SK-N-SH (cell line): ENCODE results near the gene PAF1. TPM values are rescaled to one million over a fixed set of nuclear protein-coding genes. Genes with fewer than 3 reads are reported as not detected.

Experiments
- CTCF ChIA-PET: fragments of 300-600, 350-600 bp; formaldehyde crosslinking; extraction: SDS; loops from one replicate; lab custom pipeline; 2021; lab: Yijun Ruan, JAX
- POLR2A ChIA-PET: fragments of 350-600 bp; sonication (Branson Sonifier 250); formaldehyde crosslinking; extraction: SDS; loops from one replicate; lab custom pipeline; 2020; ENCODE audit warnings: antibody characterized with exemption, inconsistent platforms; lab: Yijun Ruan, JAX
- DNase-seq: peaks from one replicate; pipeline ENCODE4 v3.0.0; 2012
- H2AFZ ChIP-seq: fragments of 200-600 bp; sonication (generic); 2 replicates; pipeline ENCODE4 v1.8.1; 2016; ENCODE audit warnings: antibody characterized with exemption, mild to moderate bottlenecking, low read depth
- H3F3A ChIP-seq: fragments of 200-600 bp; sonication (generic); replicated peaks from 2 replicates; pipeline ENCODE3; 2016; ENCODE audit warnings: antibody characterized with exemption, mild to moderate bottlenecking; ENCODE audit not compliant: insufficient read depth
- H3K27ac ChIP-seq, 2 experiments: fragments of 200-500 bp in 1 of 2; fragments of 200-600 bp in 1 of 2; sonication (Bioruptor generic) in 1 of 2; sonication (generic), shearing (Covaris generic) in 1 of 2; 2 replicates each; pipeline versions ENCODE4 v1.5.1 to v1.6.1; 2014 to 2016; ENCODE audit warnings: low read depth in 2 of 2, inconsistent platforms in 1 of 2, low read length in 1 of 2, mild to moderate bottlenecking in 1 of 2, mixed read lengths in 1 of 2
- H3K27me3 ChIP-seq: fragments of 200-600 bp; sonication (generic), shearing (Covaris generic); 2 replicates; pipeline ENCODE4 v1.6.1; 2016; ENCODE audit warnings: mixed run types; ENCODE audit not compliant: insufficient read depth
- H3K36me3 ChIP-seq, 2 experiments: fragments of 200-500 bp in 1 of 2; fragments of 200-600 bp in 1 of 2; sonication (Bioruptor generic) in 1 of 2; sonication (generic) in 1 of 2; replicated peaks in 1 of 2; 2 replicates each; pipeline versions ENCODE3 to v1.5.1; 2014 to 2016; ENCODE audit warnings: low read length in 1 of 2, mild to moderate bottlenecking in 1 of 2; ENCODE audit not compliant: insufficient read depth in 2 of 2, control insufficient read depth in 1 of 2
- H3K4me1 ChIP-seq, 2 experiments: fragments of 200-500 bp in 1 of 2; fragments of 200-600 bp in 1 of 2; sonication (Bioruptor generic) in 1 of 2; sonication (generic), shearing (Covaris generic) in 1 of 2; 2 replicates each; pipeline versions ENCODE4 v1.5.1 to v1.6.1; 2014 to 2016; ENCODE audit warnings: low read depth in 1 of 2, low read length in 1 of 2, mixed run types in 1 of 2; ENCODE audit not compliant: insufficient read depth in 2 of 2, control insufficient read depth in 1 of 2
- H3K4me2 ChIP-seq: fragments of 200-600 bp; sonication (generic), shearing (Covaris generic); 2 replicates; pipeline ENCODE4 v1.6.1; 2017; ENCODE audit warnings: mixed run types
- H3K4me3 ChIP-seq, 2 experiments: fragments of 200-500 bp in 1 of 2; fragments of 200-600 bp in 1 of 2; sonication (Bioruptor generic) in 1 of 2; sonication (generic), shearing (Covaris generic) in 1 of 2; 2 replicates each; pipeline versions ENCODE4 v1.5.1 to v1.8.1; 2014 to 2016; ENCODE audit warnings: low read depth in 2 of 2, inconsistent platforms in 1 of 2, low read length in 1 of 2, mild to moderate bottlenecking in 1 of 2, mixed read lengths in 1 of 2, moderate library complexity in 1 of 2
- H3K79me2 ChIP-seq: fragments of 200-600 bp; sonication (generic); 2 replicates; pipeline ENCODE4 v1.8.1; 2017; ENCODE audit warnings: mild to moderate bottlenecking; ENCODE audit not compliant: insufficient read depth
- H3K9ac ChIP-seq: fragments of 200-600 bp; sonication (generic); 2 replicates; pipeline ENCODE4 v1.6.1; 2017; ENCODE audit warnings: mixed run types
- H3K9me2 ChIP-seq: fragments of 200-600 bp; sonication (generic); 2 replicates; pipeline ENCODE4 v1.6.1; 2017; ENCODE audit warnings: mixed run types
- H3K9me3 ChIP-seq: fragments of 200-600 bp; sonication (generic); 2 replicates; pipeline ENCODE4 v1.6.1; 2017; ENCODE audit warnings: mixed run types, mild to moderate bottlenecking, moderate library complexity
- H4K20me1 ChIP-seq: fragments of 200-600 bp; sonication (generic); 2 replicates; pipeline ENCODE4 v1.6.1; 2017; ENCODE audit warnings: mild to moderate bottlenecking, mixed run types; ENCODE audit not compliant: insufficient read depth
- CTCF ChIP-seq: fragments of 200-600 bp; sonication (generic); IDR thresholded peaks from 2 replicates; pipeline ENCODE4 v1.6.1; 2017; ENCODE audit warnings: antibody characterized with exemption, mild to moderate bottlenecking, moderate library complexity
- ELF1 ChIP-seq: IDR thresholded peaks from 2 replicates; pipeline ENCODE4 v1.4.0; 2012
- EP300 ChIP-seq, 2 experiments: IDR thresholded peaks; 2 replicates each; pipeline versions ENCODE4 v1.4.0 to v1.6.1; 2012; ENCODE audit warnings: borderline replicate concordance in 1 of 2, low read depth in 1 of 2, low read length in 1 of 2
- IRF3 ChIP-seq: fragments of 150-350 bp; IDR thresholded peaks from 2 replicates; pipeline ENCODE4 v1.6.1; 2016; ENCODE audit warnings: mild to moderate bottlenecking, low read depth, low read length
- MAX ChIP-seq: IDR thresholded peaks from 2 replicates; pipeline ENCODE4 v1.4.0; 2012; ENCODE audit warnings: low read depth
- MEF2A ChIP-seq: IDR thresholded peaks from 2 replicates; pipeline ENCODE4 v1.4.0; 2012; ENCODE audit warnings: low read depth, borderline replicate concordance
- NFIC ChIP-seq: IDR thresholded peaks from 2 replicates; pipeline ENCODE4 v1.4.0; 2012; ENCODE audit warnings: borderline replicate concordance
- NRF1 ChIP-seq: IDR thresholded peaks from 2 replicates; pipeline ENCODE4 v1.6.1; 2012; ENCODE audit warnings: low read depth, mild to moderate bottlenecking, low read length
- PBX3 ChIP-seq: IDR thresholded peaks from 2 replicates; pipeline ENCODE4; 2012
- POLR2AphosphoS5 ChIP-seq: IDR thresholded peaks from 2 replicates; pipeline ENCODE4 v1.6.1; 2012; ENCODE audit warnings: low read depth, low read length
- RAD21 ChIP-seq: IDR thresholded peaks from 2 replicates; pipeline ENCODE4 v1.6.1; 2012; ENCODE audit warnings: mild to moderate bottlenecking, low read length
- RCOR1 ChIP-seq: fragments of 150-350 bp; IDR thresholded peaks from 2 replicates; pipeline ENCODE4 v1.6.1; 2017; ENCODE audit warnings: antibody characterized with exemption, low read length
- REST ChIP-seq: IDR thresholded peaks from 2 replicates; pipeline ENCODE4 v1.6.1; 2012; ENCODE audit warnings: mild to moderate bottlenecking, low read depth, low read length, moderate library complexity
- RFX5 ChIP-seq: IDR thresholded peaks from 2 replicates; pipeline ENCODE4 v1.6.1; 2012; ENCODE audit warnings: mild to moderate bottlenecking, improper control_type of control experiment, low read length
- RXRA ChIP-seq: IDR thresholded peaks from 2 replicates; pipeline ENCODE4 v1.4.0; 2012; ENCODE audit warnings: low read depth, mild to moderate bottlenecking, borderline replicate concordance
- SIN3A ChIP-seq: IDR thresholded peaks from 2 replicates; pipeline ENCODE4 v1.6.1; 2012; ENCODE audit warnings: low read depth, mild to moderate bottlenecking, low read length, moderate library complexity, borderline replicate concordance
- SMC3 ChIP-seq: IDR thresholded peaks from 2 replicates; pipeline ENCODE4 v1.6.1; 2012; ENCODE audit warnings: low read depth, low read length, improper control_type of control experiment
- TAF1 ChIP-seq: IDR thresholded peaks from 2 replicates; pipeline ENCODE4 v1.6.1; 2012; ENCODE audit warnings: low read depth, mild to moderate bottlenecking, low read length, moderate library complexity, borderline replicate concordance
- TCF12 ChIP-seq: IDR thresholded peaks from 2 replicates; pipeline ENCODE4 v1.4.0; 2012
- USF1 ChIP-seq: IDR thresholded peaks from 2 replicates; pipeline ENCODE4 v1.4.0; 2012; ENCODE audit warnings: low read depth, borderline replicate concordance
- USF2 ChIP-seq: fragments of 150-350 bp; IDR thresholded peaks from 2 replicates; pipeline ENCODE4 v1.6.1; 2017; ENCODE audit warnings: antibody characterized with exemption, low read length, low read depth, borderline replicate concordance
- WGBS: methylation state at CpG from one replicate; pipeline ENCODE4 v1.1.6; 2017; ENCODE audit warnings: low lambda C conversion rate; 5-methylcytosine and 5-hydroxymethylcytosine counted together
- polyA plus RNA-seq, 3 experiments: library from polyadenylated mRNA; depleted of rRNA; stranded (reverse); fragments of >200 nt; gene quantifications; 2 replicates each; pipeline ENCODE4 v1.2.3, GENCODE V29; 2012

The PAF1 gene
- polyA plus RNA-seq, 1 of the 3 experiments (the other 2 are of a cell fraction): 65.3 TPM

GRCh38 chr19:39412100-39412866 lies 21.4 kb upstream of the PAF1 start, which contains the start of gene PLEKHG2:
TSS of gene PLEKHG2 (plus strand) at chr19:39412669. CDS start at chr19:39414087, 1,418 bp downstream.
- 1% methylated on average over 45 of the region's 60 CpGs for WGBS
- peak within 1 kb of the TSS; percentile 99 for H3K4me2 ChIP-seq
- CTCF ChIA-PET: interaction anchor here (0.6 to 5.1 kb wide), 17 partner anchors 12 to 941 kb away, joined by 3 to 106 read pairs (median 6); partner anchors contain the start of genes EID2B, MED29, PAF1 and RPS16
- POLR2A ChIA-PET: interaction anchor here (1.8 kb wide), 1 partner anchor 24 kb away, joined by 14 read pairs; the partner anchor contains the start of gene RPS16
- H3K4me3 ChIP-seq: peak within 1 kb of the TSS; percentile 92 to 96
- peaks cover 27% of the 10 kb centered on the region for H4K20me1 ChIP-seq
- H3K9ac ChIP-seq: peak within 1 kb of the TSS; percentile 97
- H3K27me3 ChIP-seq: no peaks in the 10 kb centered on the region
- peak within 1 kb of the TSS; percentile 74 for H2AFZ ChIP-seq
- H3K79me2 ChIP-seq: peaks cover 65% of the 10 kb centered on the region
- no peaks in the 10 kb centered on the region for H3K9me3 ChIP-seq
- peaks cover 3 to 7% of the 10 kb centered on the region in 2 experiments for H3K36me3 ChIP-seq
- peaks cover 29 to 44% of the 10 kb centered on the region in 2 experiments; a peak in 3 of 4 replicates for H3K4me1 ChIP-seq
- DNase-seq: peak; percentile 95
- H3F3A ChIP-seq: peaks cover 33% of the 10 kb centered on the region
- H3K9me2 ChIP-seq: no peaks in the 10 kb centered on the region
- peak within 1 kb of the TSS; percentile 94 to 96 for H3K27ac ChIP-seq
- TF ChIP-seq ELF1 (peak; percentile 88), NRF1 (no peak), NFIC (no peak), POLR2AphosphoS5 (peak; percentile 96), TCF12 (peak; percentile 44; the same call in 1 of the 2 replicates), IRF3 (0 out of 2 replicates have a peak, but pooled peaks have one; percentile 7), SIN3A (0 out of 2 replicates have a peak, but pooled peaks have one; percentile 78), MEF2A (no peak), MAX (peak; percentile 88), USF2 (peak; percentile 40; the same call in 1 of the 2 replicates), CTCF (peak; percentile 88), REST (peak; percentile 39; the same call in 1 of the 2 replicates), EP300 (IDR thresholded peaks at IDR 0.05; ENCODE audit: borderline replicate concordance in 1 of 2, low read depth in 1 of 2, low read length in 1 of 2) (0 out of 4 replicates have a peak, but pooled peaks of 1 of the 2 experiments have one; percentile 42), TAF1 (0 out of 2 replicates have a peak, but pooled peaks have one; percentile 24), RFX5 (peak; percentile 80), RCOR1 (peak; percentile 47; the same call in 1 of the 2 replicates), SMC3 (no peak; the same call in 1 of the 2 replicates), RXRA (peak; percentile 7; the same call in 1 of the 2 replicates), USF1 (peak; percentile 86), RAD21 (peak; percentile 27; the same call in 1 of the 2 replicates), PBX3 (peak; percentile 29; the same call in 1 of the 2 replicates)
